Midbrain (tissue), 1 donor: ENCODE results near the gene C16orf54.
"Not testable (repeated sequence)": the region's sequence is repeated elsewhere in the genome, so short reads cannot be mapped to it uniquely, and the experiment has no call there.

Experiments used
- DNase-seq: peaks from one replicate; lab custom pipeline; 2025; lab: John Stamatoyannopoulos, UW

The C16orf54 gene

GRCh38 chr16:29739927-29740629, 5.7 kb downstream of the C16orf54 start:
- not testable (repeated sequence) for DNase-seq

- no peak for DNase-seq
These were observed 7.3 kb downstream of the C16orf54 start for GRCh38 chr16:29738514-29738913.

GRCh38 chr16:29737713-29738112, 8.1 kb downstream of the C16orf54 start:
- DNase-seq: no peak

- no peak for DNase-seq
These were observed 9.0 kb downstream of the C16orf54 start for GRCh38 chr16:29736764-29737163.

GRCh38 chr16:29736112-29736511, 9.7 kb downstream of the C16orf54 start:
- DNase-seq: no peak

GRCh38 chr16:29734786-29735185, 11.0 kb downstream of the C16orf54 start:
- no peak for DNase-seq

GRCh38 chr16:29731768-29732601, 13.8 kb downstream of the C16orf54 start:
- not testable (repeated sequence) for DNase-seq

GRCh38 chr16:29730649-29731048, 15.1 kb downstream of the C16orf54 start:
- no peak for DNase-seq

- DNase-seq: peak; percentile 1
These were observed 16.7 kb downstream of the C16orf54 start for GRCh38 chr16:29729116-29729521.

- DNase-seq: no peak
These were observed 18.3 kb downstream of the C16orf54 start for GRCh38 chr16:29727452-29727851.

GRCh38 chr16:29726845-29727377, 18.9 kb downstream of the C16orf54 start:
- DNase-seq: no peak

GRCh38 chr16:29721167-29721879, 24.5 kb downstream of the C16orf54 start:
- peak; percentile 73 for DNase-seq

GRCh38 chr16:29720703-29721102, 25.1 kb downstream of the C16orf54 start:
- DNase-seq: no peak

GRCh38 chr16:29719063-29719462, 26.7 kb downstream of the C16orf54 start:
- no peak for DNase-seq

- no peak for DNase-seq
These were observed 28.7 kb downstream of the C16orf54 start for GRCh38 chr16:29717113-29717512.

GRCh38 chr16:29714972-29715371, 30.8 kb downstream of the C16orf54 start:
- DNase-seq: no peak

- no peak for DNase-seq
These were observed 31.4 kb downstream of the C16orf54 start for GRCh38 chr16:29714396-29714795.

GRCh38 chr16:29712809-29713208, 33.0 kb downstream of the C16orf54 start:
- no peak for DNase-seq

GRCh38 chr16:29710227-29711219, 35.3 kb downstream of the C16orf54 start:
- DNase-seq: peak; percentile 71

- DNase-seq: not testable (repeated sequence)
These were observed 36.1 kb downstream of the C16orf54 start for GRCh38 chr16:29709657-29710056.
